Measurements from ENCODE around the gene LYZL1. TPM values are rescaled to one million over a fixed set of nuclear protein-coding genes. Genes with fewer than 3 reads are reported as not detected.

LYZL1 gene
- total RNA-seq, 1 experiment from 2014 or later: not detected

DNA sequence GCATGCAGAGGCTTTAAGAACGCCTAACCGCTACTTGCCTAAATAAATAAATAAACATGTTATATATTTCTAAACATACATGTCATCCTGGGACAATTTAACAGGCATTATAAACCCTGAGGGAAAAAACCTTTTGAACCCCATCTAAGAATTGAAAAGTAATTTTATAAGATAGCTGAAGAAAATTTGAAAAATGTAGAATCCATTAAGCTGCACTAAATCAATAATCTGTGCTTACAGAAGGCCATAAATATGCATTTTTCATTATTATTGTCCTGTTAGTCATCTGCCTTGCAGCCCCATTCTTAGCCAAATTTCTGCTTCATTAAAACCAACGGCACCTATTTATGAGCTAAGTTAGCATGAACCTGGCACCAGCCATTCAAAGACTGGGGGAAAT, 24.2 kb downstream of the LYZL1 start:
- H4K5ac ChIP-seq (ENCODE audit: insufficient read length, low read depth, low read length): no peak overlapping the region
- no peak overlapping the region for H2BK5ac ChIP-seq (ENCODE audit: insufficient read length, low read length)
- H3K14ac ChIP-seq (ENCODE audit: insufficient read depth, low read length): no peak overlapping the region
- no peaks in the 10 kb centered on the region for H3K27me3 ChIP-seq (ENCODE audit: insufficient read depth, low read length)
- no peak overlapping the region for H3T11ph ChIP-seq (ENCODE audit: low read length)
- H3K4me3 Mint-ChIP-seq: no peak overlapping the region
- no peaks in the 10 kb centered on the region; a peak in 1 of 5 replicates for H3K9me3 Mint-ChIP-seq
- H3K9me3 ChIP-seq (ENCODE audit: control insufficient read depth, low read depth, low read length): no peaks in the 10 kb centered on the region
- no peak overlapping the region for H3K27ac ChIP-seq (ENCODE audit: insufficient read length, low read depth, low read length)
- DNase-seq: no peak
- H3K36me3 Mint-ChIP-seq (ENCODE audit: insufficient read depth in 1 of 3, low read depth in 3 of 3): no peaks in the 10 kb centered on the region; a peak in 1 of 7 replicates
- H2BK12ac ChIP-seq (ENCODE audit: insufficient read length, low read depth, low read length): no peak overlapping the region
- no peaks in the 10 kb centered on the region for H4K20me1 ChIP-seq (ENCODE audit: control insufficient read depth, insufficient read depth, insufficient read length)
- no peaks in the 10 kb centered on the region for H3K23me2 ChIP-seq (ENCODE audit: insufficient read length, low read depth, low read length, poor library complexity, severe bottlenecking)
- H3K4ac ChIP-seq (ENCODE audit: low read depth, low read length): no peak overlapping the region
- H3K23ac ChIP-seq (ENCODE audit: insufficient read length, low read depth, low read length): no peak overlapping the region
- H3K9ac ChIP-seq (ENCODE audit: extremely low read depth, insufficient read length, low read length): no peak overlapping the region
- H3K27me3 Mint-ChIP-seq (ENCODE audit: low read depth): no peaks in the 10 kb centered on the region
- no peak overlapping the region for H2AK5ac ChIP-seq (ENCODE audit: insufficient read length, low read length)
- H2AFZ ChIP-seq (ENCODE audit: low read length): no peak overlapping the region
- H3K27ac Mint-ChIP-seq: no peak overlapping the region
- H3K79me2 ChIP-seq (ENCODE audit: insufficient read depth, low read length): no peaks in the 10 kb centered on the region
- peaks cover 4% of the 10 kb centered on the region in 2 experiments; a peak in 3 of 4 replicates for H3K4me1 Mint-ChIP-seq
- H4K91ac ChIP-seq (ENCODE audit: insufficient read length, low read depth, low read length): no peak overlapping the region
- WGBS (ENCODE audit: extremely low coverage, insufficient read length, low lambda C conversion rate): no CpG with 5 or more reads among the region's 3 CpGs
- no peak overlapping the region for H2BK20ac ChIP-seq (ENCODE audit: low read depth, low read length, poor library complexity, severe bottlenecking)
- TF ChIP-seq, protein P1, sequence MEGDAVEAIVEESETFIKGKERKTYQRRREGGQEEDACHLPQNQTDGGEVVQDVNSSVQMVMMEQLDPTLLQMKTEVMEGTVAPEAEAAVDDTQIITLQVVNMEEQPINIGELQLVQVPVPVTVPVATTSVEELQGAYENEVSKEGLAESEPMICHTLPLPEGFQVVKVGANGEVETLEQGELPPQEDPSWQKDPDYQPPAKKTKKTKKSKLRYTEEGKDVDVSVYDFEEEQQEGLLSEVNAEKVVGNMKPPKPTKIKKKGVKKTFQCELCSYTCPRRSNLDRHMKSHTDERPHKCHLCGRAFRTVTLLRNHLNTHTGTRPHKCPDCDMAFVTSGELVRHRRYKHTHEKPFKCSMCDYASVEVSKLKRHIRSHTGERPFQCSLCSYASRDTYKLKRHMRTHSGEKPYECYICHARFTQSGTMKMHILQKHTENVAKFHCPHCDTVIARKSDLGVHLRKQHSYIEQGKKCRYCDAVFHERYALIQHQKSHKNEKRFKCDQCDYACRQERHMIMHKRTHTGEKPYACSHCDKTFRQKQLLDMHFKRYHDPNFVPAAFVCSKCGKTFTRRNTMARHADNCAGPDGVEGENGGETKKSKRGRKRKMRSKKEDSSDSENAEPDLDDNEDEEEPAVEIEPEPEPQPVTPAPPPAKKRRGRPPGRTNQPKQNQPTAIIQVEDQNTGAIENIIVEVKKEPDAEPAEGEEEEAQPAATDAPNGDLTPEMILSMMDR (conservative IDR thresholded peaks at IDR 0.05): no peak
- H3K4me2 ChIP-seq (ENCODE audit: insufficient read depth, insufficient read length, low read length): no peak overlapping the region
- no peak overlapping the region for H3K18ac ChIP-seq (ENCODE audit: insufficient read length, low read depth, low read length)
- H3K4me1 ChIP-seq (ENCODE audit: insufficient read depth, low read length): no peaks in the 10 kb centered on the region
- H2BK15ac ChIP-seq (ENCODE audit: low read depth, low read length): no peak overlapping the region
- no peak overlapping the region for H3K56ac ChIP-seq (ENCODE audit: insufficient read length, low read depth, low read length)
- H3K79me1 ChIP-seq (ENCODE audit: insufficient read depth, low read depth, low read length, poor library complexity, severe bottlenecking): no peaks in the 10 kb centered on the region
- H4K8ac ChIP-seq (replicated peaks; ENCODE audit: insufficient read length, low read depth, low read length): no peak overlapping the region
- H2BK120ac ChIP-seq (ENCODE audit: low read depth, low read length, poor library complexity, severe bottlenecking): no peak overlapping the region

Data from H9 (cell line).